AG08395 (cell line): Measurements from ENCODE around the gene LGALS7B.
"Not testable (repeated sequence)": the region's sequence is repeated elsewhere in the genome, so short reads cannot be mapped to it uniquely, and the experiment has no call there.

ENCODE experiments used
- DNase-seq: peaks from one replicate; pipeline ENCODE4 v3.0.0; 2012; ENCODE audit warnings: mixed read lengths, low spot score

The LGALS7B gene

GRCh38 chr19:38821230-38821825, 32.3 kb downstream of the LGALS7B start:
- DNase-seq, result not testable (repeated sequence)

- not testable (repeated sequence) for DNase-seq
Measured at GRCh38 chr19:38825936-38826335, 36.9 kb downstream of the LGALS7B start.

GRCh38 chr19:38826856-38827551, 38.0 kb downstream of the LGALS7B start:
- DNase-seq, result no peak

GRCh38 chr19:38829203-38829602, 40.2 kb downstream of the LGALS7B start:
- not testable (repeated sequence) for DNase-seq

GRCh38 chr19:38830039-38830733, 41.2 kb downstream of the LGALS7B start:
- DNase-seq, result peak; percentile 48

- peak; percentile 91 for DNase-seq
Measured at GRCh38 chr19:38831142-38831605, 42.2 kb downstream of the LGALS7B start.

GRCh38 chr19:38833092-38833425, 44.1 kb downstream of the LGALS7B start:
- DNase-seq, result no peak

GRCh38 chr19:38834104-38834490, 45.1 kb downstream of the LGALS7B start:
- DNase-seq, result no peak

GRCh38 chr19:38834590-38834989, 45.6 kb downstream of the LGALS7B start:
- no peak for DNase-seq

GRCh38 chr19:38836159-38836982, 47.4 kb downstream of the LGALS7B start:
- no peak for DNase-seq

- no peak for DNase-seq
Measured at GRCh38 chr19:38836983-38837626, 48.1 kb downstream of the LGALS7B start.

- DNase-seq, result no peak
Measured at GRCh38 chr19:38837656-38838121, 48.7 kb downstream of the LGALS7B start.

GRCh38 chr19:38838208-38838985, 49.4 kb downstream of the LGALS7B start:
- DNase-seq, result no peak

- DNase-seq, result no peak
Measured at GRCh38 chr19:38838986-38839761, 50.2 kb downstream of the LGALS7B start.

GRCh38 chr19:38839816-38840582, 51.0 kb downstream of the LGALS7B start:
- no peak for DNase-seq

- DNase-seq, result no peak
Measured at GRCh38 chr19:38840583-38840968, 51.6 kb downstream of the LGALS7B start.
